GM12873 (cell line): ENCODE data around the gene SLC25A48.

ENCODE experiments used
- TF ChIP-seq, protein P1 (sequence below): IDR thresholded peaks from 2 replicates; pipeline ENCODE4 v1.5.1; 2012; ENCODE audit warnings: low read depth, mild to moderate bottlenecking, moderate library complexity, low read length, control low read depth; ENCODE audit not compliant: insufficient read depth; ENCODE audit errors: missing control alignments

Gene SLC25A48

DNA sequence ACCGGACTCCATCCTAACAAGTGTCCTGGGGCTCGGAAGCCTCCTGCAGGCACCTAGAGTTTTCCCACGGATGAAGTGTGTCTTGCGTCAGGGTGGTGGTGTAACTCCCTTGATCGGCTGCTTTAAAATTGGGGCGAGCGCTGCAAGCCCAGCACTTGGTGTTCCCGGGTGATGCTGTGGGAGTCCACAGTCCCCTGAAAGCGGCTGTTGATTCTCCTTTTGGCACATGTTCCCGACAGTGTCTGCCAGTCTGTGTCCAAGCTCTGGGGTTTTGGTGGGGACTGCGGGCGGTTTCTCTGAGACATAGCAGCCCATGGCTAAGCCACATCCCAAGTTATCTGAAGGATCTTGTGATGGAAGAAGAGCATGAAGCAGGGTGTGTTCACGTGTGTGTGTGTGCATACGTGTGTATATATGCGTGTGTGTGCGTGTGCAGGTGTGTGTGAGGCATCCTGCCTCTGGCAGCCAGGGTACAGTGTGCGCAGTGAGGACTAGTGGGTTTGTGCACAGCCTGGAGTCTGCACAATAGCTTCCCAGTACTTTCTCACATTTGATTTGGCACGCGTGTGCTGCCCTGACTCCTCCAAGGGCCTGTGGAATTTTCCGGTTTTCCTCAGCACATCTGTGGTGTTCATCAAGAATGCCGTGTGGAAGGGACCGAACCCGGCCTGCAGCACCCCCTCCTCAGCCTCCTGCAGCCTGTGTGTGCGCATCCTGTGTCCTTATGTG is 16.9 kb downstream of the SLC25A48 start:
- TF ChIP-seq, protein P1, sequence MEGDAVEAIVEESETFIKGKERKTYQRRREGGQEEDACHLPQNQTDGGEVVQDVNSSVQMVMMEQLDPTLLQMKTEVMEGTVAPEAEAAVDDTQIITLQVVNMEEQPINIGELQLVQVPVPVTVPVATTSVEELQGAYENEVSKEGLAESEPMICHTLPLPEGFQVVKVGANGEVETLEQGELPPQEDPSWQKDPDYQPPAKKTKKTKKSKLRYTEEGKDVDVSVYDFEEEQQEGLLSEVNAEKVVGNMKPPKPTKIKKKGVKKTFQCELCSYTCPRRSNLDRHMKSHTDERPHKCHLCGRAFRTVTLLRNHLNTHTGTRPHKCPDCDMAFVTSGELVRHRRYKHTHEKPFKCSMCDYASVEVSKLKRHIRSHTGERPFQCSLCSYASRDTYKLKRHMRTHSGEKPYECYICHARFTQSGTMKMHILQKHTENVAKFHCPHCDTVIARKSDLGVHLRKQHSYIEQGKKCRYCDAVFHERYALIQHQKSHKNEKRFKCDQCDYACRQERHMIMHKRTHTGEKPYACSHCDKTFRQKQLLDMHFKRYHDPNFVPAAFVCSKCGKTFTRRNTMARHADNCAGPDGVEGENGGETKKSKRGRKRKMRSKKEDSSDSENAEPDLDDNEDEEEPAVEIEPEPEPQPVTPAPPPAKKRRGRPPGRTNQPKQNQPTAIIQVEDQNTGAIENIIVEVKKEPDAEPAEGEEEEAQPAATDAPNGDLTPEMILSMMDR = no peak

DNA sequence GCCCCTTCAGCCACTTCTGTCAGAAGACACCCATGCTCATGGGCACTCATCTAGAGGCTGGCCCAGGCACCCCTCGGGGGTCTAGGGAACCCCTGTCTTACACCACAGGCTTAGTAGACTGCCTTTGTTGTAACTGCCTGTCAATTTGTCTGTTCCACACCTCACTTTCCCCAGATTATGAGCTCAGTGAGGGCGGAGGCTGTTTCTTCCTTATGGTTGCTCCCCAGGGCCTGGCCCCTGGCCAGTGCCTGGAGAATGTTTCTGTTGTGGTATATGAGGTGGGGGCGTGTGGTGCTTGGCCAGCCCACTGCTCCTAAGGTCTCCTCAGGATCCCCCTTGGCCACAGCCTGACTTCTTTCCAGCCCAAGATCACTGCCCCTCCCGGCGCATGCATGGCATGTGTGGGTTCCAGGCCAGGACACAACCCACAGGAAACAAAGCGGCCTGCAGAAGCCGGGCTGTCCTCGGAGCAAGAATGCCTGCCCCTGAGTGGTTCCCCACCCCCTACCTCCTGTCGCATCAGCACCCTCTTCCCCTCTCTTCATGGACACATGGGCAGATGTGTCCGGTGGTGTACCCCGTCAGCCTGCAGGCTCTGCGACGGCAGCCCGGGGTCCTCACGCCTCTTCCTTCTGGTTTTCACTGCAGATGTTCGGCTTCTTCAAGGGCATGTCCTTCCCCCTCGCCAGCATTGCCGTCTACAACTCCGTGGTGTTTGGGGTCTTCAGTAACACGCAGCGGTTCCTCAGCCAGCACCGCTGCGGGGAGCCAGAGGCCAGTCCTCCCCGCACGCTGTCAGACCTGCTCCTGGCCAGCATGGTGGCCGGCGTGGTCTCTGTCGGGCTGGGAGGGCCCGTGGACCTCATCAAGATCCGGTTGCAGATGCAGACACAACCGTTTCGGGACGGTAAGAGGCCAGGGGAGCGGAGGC is 17.7 kb downstream of the SLC25A48 start:
- TF ChIP-seq, protein P1 = no peak

- TF ChIP-seq, protein P1 = no peak
These were observed 23.3 kb downstream of the SLC25A48 start for GRCh38 chr5:135857630-135858311.

DNA sequence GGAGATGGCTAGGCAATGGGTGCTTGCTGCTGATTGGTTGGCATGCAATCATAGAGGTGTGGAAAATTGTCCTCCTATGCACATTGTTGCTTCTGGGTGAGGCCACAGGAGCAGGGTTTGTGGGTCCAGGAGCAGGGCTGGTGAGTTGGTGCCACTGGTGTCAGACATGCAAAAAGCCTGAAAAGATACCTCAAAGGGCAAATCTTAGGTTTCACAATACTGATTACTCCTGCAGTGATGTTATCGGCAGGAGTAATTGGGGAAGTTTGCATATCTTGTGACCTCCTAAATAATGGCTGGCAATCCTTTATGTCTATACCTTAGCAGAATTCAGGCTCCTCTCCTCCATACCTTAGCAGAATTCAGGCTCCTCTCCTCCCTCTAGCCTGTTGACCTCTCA is 25.2 kb downstream of the SLC25A48 start:
- TF ChIP-seq, protein P1 = no peak

DNA sequence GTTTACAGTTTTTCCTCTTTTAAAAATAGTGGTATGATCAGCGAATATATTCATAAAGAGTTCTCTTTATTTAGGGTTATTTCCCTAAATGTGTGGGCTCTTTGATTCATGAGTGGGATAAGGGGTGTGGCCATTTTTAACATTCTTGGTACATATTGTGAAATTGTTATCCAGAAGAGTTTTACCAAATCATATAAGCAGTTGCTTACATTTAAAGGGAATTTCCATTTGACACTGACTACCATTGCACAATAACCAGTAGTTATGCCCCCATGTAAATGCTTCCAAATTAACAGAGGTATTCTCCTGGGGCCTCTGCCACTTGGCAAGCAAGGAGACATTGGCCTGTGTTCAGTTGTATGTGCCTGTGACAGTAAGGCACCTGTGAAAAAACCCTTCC is 27.2 kb downstream of the SLC25A48 start:
- TF ChIP-seq, protein P1 = no peak

GRCh38 chr5:135862086-135862485 is 27.6 kb downstream of the SLC25A48 start:
- TF ChIP-seq, protein P1 = no peak

DNA sequence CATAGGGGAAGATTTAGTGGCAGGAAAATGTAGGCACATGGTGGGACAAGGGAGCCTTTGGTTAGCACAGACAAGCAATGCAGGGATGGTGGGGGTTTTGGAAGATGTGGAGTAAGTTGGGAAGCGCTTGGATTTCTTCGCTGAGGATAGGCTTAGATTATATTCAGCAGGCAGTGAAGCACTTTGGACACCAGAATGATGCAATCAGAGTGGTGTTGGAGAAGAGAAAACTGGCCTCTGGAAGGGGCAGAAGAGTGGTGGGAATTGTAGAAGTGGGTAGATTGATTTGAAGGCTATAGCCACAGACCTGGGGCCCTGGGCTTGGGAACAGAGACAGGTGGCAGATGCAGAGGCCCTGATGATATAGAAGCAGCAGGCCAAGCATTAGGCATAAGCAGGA is 28.3 kb downstream of the SLC25A48 start:
- TF ChIP-seq, protein P1 = no peak
